ENCODE measurements around the gene PCDHA11. TPM values are rescaled to one million over a fixed set of nuclear protein-coding genes. Genes with fewer than 3 reads are reported as not detected.
"Not testable (repeated sequence)": the region's sequence is repeated elsewhere in the genome, so short reads cannot be mapped to it uniquely, and the experiment has no call there.

PCDHA11 gene
- total RNA-seq, 4 donors from 2014 or later = not detected

DNA sequence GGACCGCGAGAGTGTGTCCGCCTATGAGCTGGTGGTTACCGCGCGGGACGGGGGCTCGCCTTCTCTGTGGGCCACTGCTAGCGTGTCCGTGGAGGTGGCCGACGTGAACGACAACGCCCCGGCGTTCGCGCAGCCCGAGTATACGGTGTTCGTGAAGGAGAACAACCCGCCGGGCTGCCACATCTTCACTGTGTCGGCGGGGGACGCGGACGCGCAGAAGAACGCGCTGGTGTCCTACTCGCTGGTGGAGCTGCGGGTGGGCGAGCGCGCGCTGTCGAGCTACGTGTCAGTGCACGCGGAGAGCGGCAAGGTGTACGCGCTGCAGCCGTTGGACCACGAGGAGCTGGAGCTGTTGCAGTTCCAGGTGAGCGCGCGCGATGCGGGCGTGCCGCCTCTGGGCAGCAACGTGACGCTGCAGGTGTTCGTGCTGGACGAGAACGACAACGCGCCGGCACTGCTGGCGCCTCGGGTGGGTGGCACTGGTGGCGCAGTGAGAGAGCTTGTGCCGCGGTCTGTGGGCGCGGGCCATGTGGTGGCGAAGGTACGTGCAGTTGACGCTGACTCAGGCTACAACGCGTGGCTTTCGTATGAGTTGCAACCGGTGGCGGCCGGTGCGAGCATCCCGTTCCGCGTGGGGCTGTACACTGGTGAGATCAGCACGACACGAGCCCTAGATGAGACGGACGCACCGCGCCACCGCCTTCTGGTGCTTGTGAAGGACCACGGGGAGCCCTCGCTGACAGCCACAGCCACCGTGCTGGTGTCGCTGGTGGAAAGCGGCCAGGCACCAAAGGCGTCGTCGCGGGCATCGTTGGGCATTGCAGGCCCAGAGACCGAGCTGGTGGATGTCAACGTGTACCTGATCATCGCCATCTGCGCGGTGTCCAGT lies 32.9 kb upstream of the PCDHA11 start:
- intact Hi-C loops (cut with DNase I; ENCODE audit: low total_unique reads) (no loop called here), in situ Hi-C loops (cut with MboI; ENCODE audit: low sequenced_read_pairs in 4 of 4) (no loop called here)
- Histone ChIP-seq H3K27me3 (peaks cover 0 to 13% (median 11%) of the 10 kb centered on the region in 3 donors), H3K4me1 (no peaks in the 10 kb centered on the region), H3K9me3 (peaks cover 0 to 8% (median 0%) of the 10 kb centered on the region in 3 donors), H3K36me3 (no peaks in the 10 kb centered on the region), H3K4me3 (no peak overlapping the region), H3K27ac (no peak overlapping the region)
- ATAC-seq = no peak
- no peak for TF ChIP-seq POLR2A (IDR thresholded peaks at IDR 0.05)
- TF ChIP-seq, protein P1, sequence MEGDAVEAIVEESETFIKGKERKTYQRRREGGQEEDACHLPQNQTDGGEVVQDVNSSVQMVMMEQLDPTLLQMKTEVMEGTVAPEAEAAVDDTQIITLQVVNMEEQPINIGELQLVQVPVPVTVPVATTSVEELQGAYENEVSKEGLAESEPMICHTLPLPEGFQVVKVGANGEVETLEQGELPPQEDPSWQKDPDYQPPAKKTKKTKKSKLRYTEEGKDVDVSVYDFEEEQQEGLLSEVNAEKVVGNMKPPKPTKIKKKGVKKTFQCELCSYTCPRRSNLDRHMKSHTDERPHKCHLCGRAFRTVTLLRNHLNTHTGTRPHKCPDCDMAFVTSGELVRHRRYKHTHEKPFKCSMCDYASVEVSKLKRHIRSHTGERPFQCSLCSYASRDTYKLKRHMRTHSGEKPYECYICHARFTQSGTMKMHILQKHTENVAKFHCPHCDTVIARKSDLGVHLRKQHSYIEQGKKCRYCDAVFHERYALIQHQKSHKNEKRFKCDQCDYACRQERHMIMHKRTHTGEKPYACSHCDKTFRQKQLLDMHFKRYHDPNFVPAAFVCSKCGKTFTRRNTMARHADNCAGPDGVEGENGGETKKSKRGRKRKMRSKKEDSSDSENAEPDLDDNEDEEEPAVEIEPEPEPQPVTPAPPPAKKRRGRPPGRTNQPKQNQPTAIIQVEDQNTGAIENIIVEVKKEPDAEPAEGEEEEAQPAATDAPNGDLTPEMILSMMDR (IDR thresholded peaks at IDR 0.05 in 4 of 5, conservative IDR thresholded peaks at IDR 0.05 in 1 of 5) = no peak
- no peak for DNase-seq

DNA sequence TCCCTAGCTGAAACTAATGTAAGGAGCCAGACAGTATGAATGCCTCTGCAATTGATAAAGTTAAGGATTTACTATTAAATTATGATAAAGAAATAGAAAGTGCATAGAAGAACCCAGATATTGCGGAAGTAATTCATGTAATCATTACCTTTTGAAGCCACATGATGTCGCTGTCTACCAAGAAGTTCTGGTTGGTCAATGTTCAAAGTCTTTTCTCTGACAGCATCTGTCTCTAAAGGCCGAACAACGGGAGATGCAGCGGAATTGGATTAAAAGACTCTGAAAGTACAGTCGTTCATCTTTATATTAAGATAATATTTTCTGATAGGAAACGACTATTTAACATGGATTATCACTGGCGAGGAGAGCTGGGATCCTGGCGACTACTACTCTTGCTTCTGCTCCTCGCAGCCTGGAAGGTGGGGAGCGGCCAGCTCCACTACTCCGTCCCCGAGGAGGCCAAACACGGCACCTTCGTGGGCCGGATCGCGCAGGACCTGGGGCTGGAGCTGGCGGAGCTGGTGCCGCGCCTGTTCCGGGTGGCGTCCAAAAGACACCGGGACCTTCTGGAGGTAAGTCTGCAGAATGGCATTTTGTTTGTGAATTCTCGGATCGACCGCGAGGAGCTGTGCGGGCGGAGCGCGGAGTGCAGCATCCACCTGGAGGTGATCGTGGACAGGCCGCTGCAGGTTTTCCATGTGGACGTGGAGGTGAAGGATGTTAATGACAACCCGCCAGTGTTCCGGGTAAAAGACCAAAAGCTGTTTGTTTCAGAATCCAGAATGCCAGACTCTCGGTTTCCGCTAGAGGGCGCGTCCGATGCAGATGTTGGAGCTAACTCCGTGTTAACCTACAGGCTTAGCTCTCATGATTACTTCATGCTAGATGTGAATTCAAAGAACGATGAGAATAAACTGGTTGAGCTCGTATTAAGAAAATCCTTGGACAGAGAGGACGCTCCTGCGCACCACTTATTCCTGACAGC lies 27.5 kb upstream of the PCDHA11 start, which contains the start of gene PCDHA8:
Gene PCDHA8, plus strand, starts transcription at position 210 of the 985 bp plus-strand sequence. Its CDS starts 135 bp downstream, at position 345.
- H3K9me3 ChIP-seq = peaks cover 0 to 9% (median 0%) of the 10 kb centered on the region in 3 donors
- H3K27me3 ChIP-seq = peaks cover 0 to 6% (median 3%) of the 10 kb centered on the region in 3 donors
- in situ Hi-C loops (cut with MboI; ENCODE audit: low sequenced_read_pairs in 4 of 4) = no loop called here

DNA sequence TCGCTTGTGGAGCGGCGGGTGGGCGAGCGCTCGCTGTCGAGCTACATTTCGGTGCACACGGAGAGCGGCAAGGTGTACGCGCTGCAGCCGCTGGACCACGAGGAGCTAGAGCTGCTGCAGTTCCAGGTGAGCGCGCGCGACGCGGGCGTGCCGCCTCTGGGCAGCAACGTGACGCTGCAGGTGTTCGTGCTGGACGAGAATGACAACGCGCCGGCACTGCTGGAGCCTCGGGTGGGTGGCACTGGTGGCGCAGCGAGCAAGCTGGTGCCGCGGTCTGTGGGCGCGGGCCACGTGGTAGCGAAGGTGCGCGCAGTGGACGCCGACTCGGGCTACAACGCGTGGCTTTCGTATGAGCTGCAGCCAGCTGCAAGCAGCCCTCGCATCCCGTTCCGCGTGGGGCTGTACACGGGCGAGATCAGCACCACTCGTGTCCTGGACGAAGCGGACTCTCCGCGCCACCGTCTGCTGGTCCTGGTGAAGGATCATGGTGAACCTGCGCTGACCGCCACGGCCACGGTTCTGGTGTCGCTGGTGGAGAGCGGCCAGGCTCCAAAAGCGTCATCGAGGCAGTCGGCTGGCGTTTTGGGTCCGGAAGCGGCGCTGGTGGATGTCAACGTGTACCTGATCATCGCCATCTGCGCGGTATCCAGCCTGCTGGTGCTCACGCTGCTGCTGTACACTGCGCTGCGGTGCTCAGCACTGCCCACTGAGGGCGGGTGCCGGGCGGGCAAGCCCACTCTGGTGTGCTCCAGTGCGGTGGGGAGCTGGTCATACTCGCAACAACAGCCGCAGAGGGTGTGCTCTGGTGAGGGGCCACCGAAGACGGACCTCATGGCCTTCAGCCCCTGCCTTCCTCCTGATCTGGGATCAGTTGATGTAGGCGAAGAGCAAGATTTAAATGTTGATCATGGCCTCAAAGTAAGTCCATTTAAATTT lies 25.7 kb upstream of the PCDHA11 start:
- ATAC-seq = no peak
- intact Hi-C loops (cut with DNase I; ENCODE audit: low total_unique reads) = no loop called here
- no peak overlapping the region for H3K27ac ChIP-seq
- no peaks in the 10 kb centered on the region for H3K36me3 ChIP-seq
- no peaks in the 10 kb centered on the region for H3K4me1 ChIP-seq
- no peak for TF ChIP-seq POLR2A (IDR thresholded peaks at IDR 0.05)
- TF ChIP-seq, protein P1 (IDR thresholded peaks at IDR 0.05 in 4 of 5, conservative IDR thresholded peaks at IDR 0.05 in 1 of 5) = no peak
- in situ Hi-C loops (cut with MboI; ENCODE audit: low sequenced_read_pairs in 4 of 4) = no loop called here
- peaks cover 0 to 10% (median 6%) of the 10 kb centered on the region in 3 donors for H3K27me3 ChIP-seq
- peaks cover 0 to 10% (median 0%) of the 10 kb centered on the region in 3 donors for H3K9me3 ChIP-seq
- DNase-seq = no peak
- no peak overlapping the region for H3K4me3 ChIP-seq

More for the DNA sequence above, 27.5 kb upstream of the PCDHA11 start, which contains the start of gene PCDHA8:
- intact Hi-C loops (cut with DNase I; ENCODE audit: low total_unique reads) = no loop called here
- TF ChIP-seq, protein P1 (IDR thresholded peaks at IDR 0.05 in 4 of 5, conservative IDR thresholded peaks at IDR 0.05 in 1 of 5) = no peak
- no peak for TF ChIP-seq POLR2A (IDR thresholded peaks at IDR 0.05)
- no peak for DNase-seq
- H3K36me3 ChIP-seq = no peaks in the 10 kb centered on the region
- no peak within 1 kb of the TSS for H3K4me3 ChIP-seq
- H3K4me1 ChIP-seq = no peaks in the 10 kb centered on the region
- ATAC-seq = no peak
- H3K27ac ChIP-seq = no peak within 1 kb of the TSS

DNA sequence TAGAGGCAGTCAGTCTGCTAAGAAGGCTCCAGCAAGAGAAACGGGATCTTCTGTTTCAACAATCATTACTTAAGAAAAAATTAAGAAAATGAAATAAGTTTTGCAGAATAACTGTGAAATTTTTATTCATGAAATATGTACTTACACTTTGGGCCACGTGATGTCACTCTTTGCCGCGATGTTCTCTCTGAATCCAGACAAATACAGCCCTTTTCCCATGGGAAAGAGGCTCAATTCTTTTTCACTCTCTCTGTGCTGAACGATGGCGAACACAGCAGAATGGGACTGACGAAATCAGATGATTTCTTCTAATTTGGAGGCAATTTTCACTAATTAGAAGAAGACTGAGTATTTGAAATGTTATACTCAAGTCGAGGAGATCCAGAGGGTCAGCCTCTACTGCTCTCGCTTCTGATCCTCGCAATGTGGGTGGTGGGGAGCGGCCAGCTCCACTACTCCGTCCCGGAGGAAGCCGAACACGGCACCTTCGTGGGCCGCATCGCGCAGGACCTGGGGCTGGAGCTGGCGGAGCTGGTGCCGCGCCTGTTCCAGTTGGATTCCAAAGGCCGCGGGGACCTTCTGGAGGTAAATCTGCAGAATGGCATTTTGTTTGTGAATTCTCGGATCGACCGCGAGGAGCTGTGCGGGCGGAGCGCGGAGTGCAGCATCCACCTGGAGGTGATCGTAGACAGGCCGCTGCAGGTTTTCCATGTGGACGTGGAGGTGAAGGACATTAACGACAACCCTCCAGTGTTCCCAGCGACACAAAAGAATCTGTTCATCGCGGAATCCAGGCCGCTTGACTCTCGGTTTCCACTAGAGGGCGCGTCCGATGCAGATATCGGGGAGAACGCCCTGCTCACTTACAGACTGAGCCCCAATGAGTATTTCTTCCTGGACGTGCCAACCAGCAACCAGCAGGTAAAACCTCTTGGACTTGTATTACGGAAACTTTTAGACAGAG lies 20.3 kb upstream of the PCDHA11 start, which contains the start of gene PCDHA9:
Gene PCDHA9, plus strand, starts transcription at position 244 of the 964 bp plus-strand sequence. Its CDS starts 114 bp downstream, at position 358.
- H3K27ac ChIP-seq; ATAC-seq; DNase-seq; H3K4me3 ChIP-seq; H3K36me3 ChIP-seq; H3K9me3 ChIP-seq; intact Hi-C loops (cut with DNase I; ENCODE audit: low total_unique reads); H3K4me1 ChIP-seq; in situ Hi-C loops (cut with MboI; ENCODE audit: low sequenced_read_pairs in 4 of 4): not testable (repeated sequence)
- H3K27me3 ChIP-seq = peaks cover 4 to 18% (median 6%) of the 10 kb centered on the region in 3 donors

DNA sequence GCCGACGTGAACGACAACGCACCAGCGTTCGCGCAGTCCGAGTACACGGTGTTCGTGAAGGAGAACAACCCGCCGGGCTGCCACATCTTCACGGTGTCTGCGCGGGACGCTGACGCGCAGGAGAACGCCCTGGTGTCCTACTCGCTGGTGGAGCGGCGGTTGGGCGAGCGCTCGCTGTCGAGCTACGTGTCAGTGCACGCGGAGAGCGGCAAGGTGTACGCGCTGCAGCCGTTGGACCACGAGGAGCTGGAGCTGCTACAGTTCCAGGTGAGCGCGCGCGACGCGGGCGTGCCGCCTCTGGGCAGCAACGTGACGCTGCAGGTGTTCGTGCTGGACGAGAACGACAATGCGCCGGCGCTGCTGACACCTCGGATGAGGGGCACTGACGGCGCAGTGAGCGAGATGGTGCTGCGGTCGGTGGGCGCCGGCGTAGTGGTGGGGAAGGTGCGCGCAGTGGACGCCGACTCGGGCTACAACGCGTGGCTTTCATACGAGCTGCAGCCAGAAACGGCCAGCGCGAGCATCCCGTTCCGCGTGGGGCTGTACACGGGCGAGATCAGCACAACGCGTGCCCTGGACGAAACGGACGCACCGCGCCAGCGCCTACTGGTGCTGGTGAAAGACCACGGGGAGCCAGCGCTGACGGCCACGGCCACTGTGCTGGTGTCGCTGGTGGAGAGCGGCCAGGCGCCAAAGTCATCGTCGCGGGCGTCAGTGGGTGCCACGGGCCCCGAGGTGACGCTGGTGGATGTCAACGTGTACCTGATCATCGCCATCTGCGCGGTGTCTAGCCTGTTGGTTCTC lies 18.7 kb upstream of the PCDHA11 start:
- H3K36me3 ChIP-seq; DNase-seq; H3K4me1 ChIP-seq; in situ Hi-C loops (cut with MboI; ENCODE audit: low sequenced_read_pairs in 4 of 4); ATAC-seq; H3K9me3 ChIP-seq; H3K27ac ChIP-seq; H3K4me3 ChIP-seq; intact Hi-C loops (cut with DNase I; ENCODE audit: low total_unique reads): not testable (repeated sequence)
- peaks cover 4 to 18% (median 6%) of the 10 kb centered on the region in 3 donors for H3K27me3 ChIP-seq
